Right lobe of liver (tissue), 6 donors: ENCODE measurements around the gene FIP1L1. TPM values are rescaled to one million over a fixed set of nuclear protein-coding genes. Genes with fewer than 3 reads are reported as not detected.

Experiments used
- ATAC-seq, 4 donors: fragments of 200-7000 bp; cut with Tn5 transposase; one replicate each; pipeline ENCODE4 v1.9.1; 2020; ENCODE audit warnings: mild to moderate bottlenecking in 4 of 4, moderate library complexity in 4 of 4
- DNase-seq, 3 donors: peaks; one replicate each; pipeline ENCODE4 v3.0.0-alpha.2; 2020
- H3K27ac ChIP-seq, 3 donors: fragments of 200-600 bp; one replicate each; pipeline ENCODE4 v1.8.0; 2022
- H3K27me3 ChIP-seq, 2 donors: fragments of 200-600 bp; one replicate each; pipeline ENCODE4 v1.8.0; 2022
- H3K36me3 ChIP-seq, 4 donors: fragments of 200-600 bp; sonication (generic) in 1 of 4; one replicate each; pipeline versions ENCODE4 v1.5.1 to v1.8.0; 2017 to 2022; ENCODE audit warnings: control low read depth in 1 of 4
- H3K4me1 ChIP-seq, 4 donors: fragments of 200-600 bp; sonication (generic) in 1 of 4; one replicate each; pipeline versions ENCODE4 v1.5.1 to v1.8.0; 2017 to 2022; ENCODE audit warnings: control low read depth in 1 of 4
- H3K4me3 ChIP-seq, 3 donors: fragments of 200-600 bp; one replicate each; pipeline ENCODE4 v1.8.0; 2022
- H3K9me3 ChIP-seq, 4 donors: fragments of 200-600 bp; sonication (generic) in 1 of 4; one replicate each; pipeline versions ENCODE4 v1.5.1 to v1.8.0; 2017 to 2022; ENCODE audit warnings: control low read depth in 1 of 4
- POLR2A ChIP-seq: fragments of 450-650 bp; IDR thresholded peaks from one replicate; pipeline ENCODE4 v1.6.1; 2017; ENCODE audit warnings: antibody characterized with exemption, mild to moderate bottlenecking
- WGBS: methylation state at CpG from one replicate; pipeline ENCODE4 v1.1.6; 2018; ENCODE audit warnings: low coverage, low lambda C conversion rate; ENCODE audit not compliant: insufficient coverage; ENCODE audit errors: missing lambda C conversion rate; 5-methylcytosine and 5-hydroxymethylcytosine counted together
- intact Hi-C, 2 donors: fragments of 100-400 bp; cut with DNase I; formaldehyde crosslinking; loops; one replicate each; pipeline versions ENCODE4 v1.11.2 to v1.14.1; 2022
- total RNA-seq, 6 experiments: library from RNA; depleted of rRNA in 2 of 6; stranded (reverse); fragments of >200 nt in 2 of 6; fragmentation: NEBNext Ultra II Directional in 3 of 6; extraction: Animal tissue kit (Norgen Biotek cat#: 25700) in 3 of 6; gene quantifications; one replicate each; pipeline versions ENCODE4 v1.1.0 to v1.2.4, GENCODE V29; 2016 to 2023
- TF ChIP-seq, protein P1 (sequence below), 4 donors: fragments of 200-600 bp in 3 of 4; fragments of 450-650 bp in 1 of 4; IDR thresholded peaks; one replicate each; pipeline versions ENCODE4 v1.5.1 to v1.8.0; 2016 to 2022; ENCODE audit warnings: antibody characterized with exemption in 4 of 4, mild to moderate bottlenecking in 2 of 4
- donor health status: DM: no; HTN: yes; CAD: no.
- donor health status: DM: no; HTN: no; CAD: no.
- donor health status: DM: no; HTN: no; CAD: no.
- donor health status: DM: no; HTN: yes; CAD: no.
- donor health status: DM: no; HTN: yes; CAD: no.

FIP1L1 gene
- total RNA-seq, 6 experiments from 2014 or later, result 12.9 to 19.7 (median 18.9) TPM

DNA sequence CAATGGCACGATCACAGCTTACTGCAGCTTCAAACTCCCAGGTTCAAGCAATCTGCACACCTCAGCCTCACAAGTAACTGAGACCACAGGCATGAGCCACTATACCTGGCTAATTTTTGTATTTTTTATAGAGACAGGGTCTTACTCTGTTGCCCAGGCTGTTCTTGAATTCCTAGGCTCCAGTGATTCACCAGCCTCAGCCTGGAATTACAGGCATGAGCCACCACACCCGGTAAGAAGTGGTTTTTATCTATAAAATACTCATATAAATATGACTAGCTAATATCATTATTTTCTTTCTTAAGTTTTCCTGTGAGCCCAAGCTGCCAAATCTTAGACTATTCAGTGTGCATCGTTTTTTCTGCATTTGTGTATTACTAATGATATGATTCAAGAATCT lies 16.0 kb upstream of the FIP1L1 start:
- H3K9me3 ChIP-seq, result no peaks in the 10 kb centered on the region
- no peak overlapping the region for H3K27ac ChIP-seq
- no peak for DNase-seq
- no peak overlapping the region for H3K4me3 ChIP-seq
- intact Hi-C loops, result no loop called here
- no peaks in the 10 kb centered on the region for H3K36me3 ChIP-seq
- peaks cover 0 to 24% (median 5%) of the 10 kb centered on the region in 4 donors for H3K4me1 ChIP-seq
- TF ChIP-seq POLR2A, result no peak
- TF ChIP-seq, protein P1, sequence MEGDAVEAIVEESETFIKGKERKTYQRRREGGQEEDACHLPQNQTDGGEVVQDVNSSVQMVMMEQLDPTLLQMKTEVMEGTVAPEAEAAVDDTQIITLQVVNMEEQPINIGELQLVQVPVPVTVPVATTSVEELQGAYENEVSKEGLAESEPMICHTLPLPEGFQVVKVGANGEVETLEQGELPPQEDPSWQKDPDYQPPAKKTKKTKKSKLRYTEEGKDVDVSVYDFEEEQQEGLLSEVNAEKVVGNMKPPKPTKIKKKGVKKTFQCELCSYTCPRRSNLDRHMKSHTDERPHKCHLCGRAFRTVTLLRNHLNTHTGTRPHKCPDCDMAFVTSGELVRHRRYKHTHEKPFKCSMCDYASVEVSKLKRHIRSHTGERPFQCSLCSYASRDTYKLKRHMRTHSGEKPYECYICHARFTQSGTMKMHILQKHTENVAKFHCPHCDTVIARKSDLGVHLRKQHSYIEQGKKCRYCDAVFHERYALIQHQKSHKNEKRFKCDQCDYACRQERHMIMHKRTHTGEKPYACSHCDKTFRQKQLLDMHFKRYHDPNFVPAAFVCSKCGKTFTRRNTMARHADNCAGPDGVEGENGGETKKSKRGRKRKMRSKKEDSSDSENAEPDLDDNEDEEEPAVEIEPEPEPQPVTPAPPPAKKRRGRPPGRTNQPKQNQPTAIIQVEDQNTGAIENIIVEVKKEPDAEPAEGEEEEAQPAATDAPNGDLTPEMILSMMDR (IDR thresholded peaks at IDR 0.05), result no peak
- H3K27me3 ChIP-seq, result no peaks in the 10 kb centered on the region
- no peak for ATAC-seq
- 84% methylated on average over 3 of the region's 3 CpGs for WGBS

DNA sequence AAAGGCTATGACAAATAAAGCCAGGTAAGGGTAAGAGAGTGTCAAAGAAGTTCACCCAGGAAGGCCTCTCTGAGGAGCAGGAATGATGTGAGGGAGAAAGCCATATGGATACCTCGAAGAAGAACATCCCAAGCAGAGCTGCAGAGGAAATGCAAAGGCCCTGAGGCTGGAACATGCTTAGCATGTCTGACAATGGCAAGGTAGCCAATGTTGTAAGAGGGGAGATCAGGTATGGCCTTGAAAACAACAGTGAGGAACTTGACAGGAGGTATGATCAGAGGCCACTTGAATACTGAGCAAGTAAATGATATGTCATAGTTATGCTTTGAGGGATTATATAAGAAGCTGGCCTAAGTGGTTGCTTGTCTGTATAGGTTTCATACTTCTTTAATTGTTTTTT lies 15.3 kb upstream of the FIP1L1 start:
- DNase-seq (no peak), ATAC-seq (no peak)
- Histone ChIP-seq H3K27ac (no peak overlapping the region), H3K27me3 (no peaks in the 10 kb centered on the region), H3K9me3 (no peaks in the 10 kb centered on the region), H3K4me1 (peaks cover 0 to 24% (median 5%) of the 10 kb centered on the region in 4 donors), H3K36me3 (no peaks in the 10 kb centered on the region), H3K4me3 (no peak overlapping the region)
- no peak for TF ChIP-seq POLR2A
- TF ChIP-seq, protein P1 (IDR thresholded peaks at IDR 0.05), result no peak
- intact Hi-C loops, result no loop called here
- WGBS, result 92% methylated on average over 1 of the region's 1 CpG

DNA sequence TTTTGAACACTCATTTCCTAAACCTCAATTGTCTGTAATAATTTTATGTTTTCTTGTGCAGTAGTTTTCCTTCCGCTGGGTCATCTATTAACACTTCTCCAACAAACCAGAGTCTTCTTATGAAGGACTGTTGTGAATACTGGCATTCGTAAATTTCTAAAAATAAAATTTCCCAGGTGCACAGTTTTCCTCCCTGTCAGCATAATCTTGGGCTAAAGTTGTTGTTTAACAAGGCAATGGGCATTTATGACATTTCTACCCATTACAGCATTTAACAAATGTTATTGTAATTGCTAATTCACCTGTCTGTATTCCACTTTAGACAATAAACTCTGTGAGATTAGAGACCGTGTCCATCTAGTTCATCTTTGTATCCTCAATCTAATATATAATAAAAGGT lies 12.8 kb upstream of the FIP1L1 start:
- no peaks in the 10 kb centered on the region for H3K27me3 ChIP-seq
- no peak for DNase-seq
- H3K27ac ChIP-seq, result no peak overlapping the region
- H3K36me3 ChIP-seq, result no peaks in the 10 kb centered on the region
- H3K4me3 ChIP-seq, result peak overlapping the region; percentile 93 to 99 (median 97)
- TF ChIP-seq, protein P1 (IDR thresholded peaks at IDR 0.05), result no peak
- TF ChIP-seq POLR2A, result no peak
- no peak for ATAC-seq
- peaks cover 0 to 24% (median 5%) of the 10 kb centered on the region in 4 donors for H3K4me1 ChIP-seq
- H3K9me3 ChIP-seq, result no peaks in the 10 kb centered on the region
- intact Hi-C loops, result no loop called here
- WGBS, result 38% methylated on average over 3 of the region's 3 CpGs

DNA sequence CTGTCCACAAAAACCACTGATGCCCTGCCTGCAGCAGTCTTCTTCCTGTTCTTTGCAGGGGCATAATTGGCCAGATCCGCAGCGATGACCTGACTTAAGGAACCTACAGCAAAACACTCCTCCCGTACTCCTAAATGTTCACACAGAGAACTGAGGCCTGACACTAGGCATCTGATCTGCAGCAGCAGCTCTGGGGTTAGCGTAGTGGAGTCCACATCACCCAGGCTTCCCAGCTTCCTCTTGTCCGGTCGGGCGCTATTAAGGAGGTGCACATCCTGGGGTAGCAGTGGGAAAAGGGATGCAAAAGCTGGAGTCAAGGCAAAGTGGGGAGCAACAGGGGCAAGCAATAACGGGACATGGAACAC lies 12.3 kb upstream of the FIP1L1 start:
- Histone ChIP-seq H3K4me1 (peaks cover 0 to 24% (median 5%) of the 10 kb centered on the region in 4 donors), H3K4me3 (peak overlapping the region; percentile 93 to 99 (median 97)), H3K27ac (no peak overlapping the region), H3K27me3 (no peaks in the 10 kb centered on the region), H3K9me3 (no peaks in the 10 kb centered on the region), H3K36me3 (no peaks in the 10 kb centered on the region)
- 0% methylated on average over 6 of the region's 8 CpGs for WGBS
- intact Hi-C loops, result no loop called here
- ATAC-seq, result peak; percentile 21 to 29 (median 26)
- TF ChIP-seq, protein P1 (IDR thresholded peaks at IDR 0.05), result no peak
- TF ChIP-seq POLR2A, result no peak
- DNase-seq, result no peak
